GM18508 (cell line): Measurements from ENCODE around the gene CPSF7.
"Not testable (repeated sequence)": the region's sequence is repeated elsewhere in the genome, so short reads cannot be mapped to it uniquely, and the experiment has no call there.

Source experiments
- ATAC-seq: cut with Tn5 transposase; IDR thresholded peaks from one replicate; pipeline ENCODE4 v1.9.1; 2021; ENCODE audit warnings: moderate number of reproducible peaks; ENCODE audit not compliant: insufficient read depth, unreplicated experiment

The CPSF7 gene

DNA sequence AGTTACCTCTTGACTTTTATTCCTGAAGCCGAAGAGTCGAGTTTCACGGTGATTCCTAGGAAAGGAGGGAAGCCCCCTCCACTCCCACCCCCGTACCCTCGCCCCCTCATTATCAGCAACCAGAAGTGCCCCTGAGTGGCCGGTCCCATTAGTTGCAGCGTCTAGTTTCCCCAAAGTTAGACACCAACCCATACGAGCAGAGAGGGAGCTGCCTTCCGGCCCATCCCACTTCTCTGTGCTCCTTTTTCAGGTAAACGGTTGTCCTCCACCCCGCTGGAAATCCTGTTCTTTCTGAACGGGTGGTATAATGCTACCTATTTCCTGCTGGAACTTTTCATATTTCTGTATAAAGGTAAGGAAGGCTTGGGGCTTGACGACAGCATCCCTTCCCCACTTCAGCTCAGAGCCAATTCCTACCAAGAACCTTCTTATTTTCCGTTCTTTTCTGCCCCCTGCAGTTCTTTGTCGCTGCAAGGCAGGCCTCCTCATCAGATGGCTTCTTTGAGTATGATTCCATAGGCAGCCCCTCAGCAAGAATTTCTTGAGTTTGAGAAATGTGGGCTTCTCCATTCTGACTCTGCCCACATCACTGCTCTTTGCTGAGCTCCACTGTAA, 36.7 kb downstream of the CPSF7 start:
- ATAC-seq, result no peak

DNA sequence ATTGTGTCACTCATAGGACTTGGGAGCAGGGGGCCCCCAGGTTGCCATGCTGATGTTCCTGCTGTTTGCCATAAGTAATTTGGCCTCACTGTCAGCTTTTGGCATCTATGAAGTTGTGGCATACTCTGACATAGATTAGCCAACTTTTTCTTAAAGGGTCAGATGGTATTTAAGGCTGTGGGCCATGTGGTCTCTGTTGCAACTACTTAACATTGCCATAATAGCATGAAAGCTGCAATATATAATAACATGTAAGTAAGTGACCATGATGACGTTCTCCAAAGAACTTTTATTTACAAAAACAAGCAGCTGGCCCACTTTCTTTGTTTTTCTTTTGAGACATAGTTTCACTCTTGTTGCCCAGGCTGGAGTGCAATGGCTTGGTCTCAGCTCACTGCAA, 39.6 kb downstream of the CPSF7 start:
- no peak for ATAC-seq

DNA sequence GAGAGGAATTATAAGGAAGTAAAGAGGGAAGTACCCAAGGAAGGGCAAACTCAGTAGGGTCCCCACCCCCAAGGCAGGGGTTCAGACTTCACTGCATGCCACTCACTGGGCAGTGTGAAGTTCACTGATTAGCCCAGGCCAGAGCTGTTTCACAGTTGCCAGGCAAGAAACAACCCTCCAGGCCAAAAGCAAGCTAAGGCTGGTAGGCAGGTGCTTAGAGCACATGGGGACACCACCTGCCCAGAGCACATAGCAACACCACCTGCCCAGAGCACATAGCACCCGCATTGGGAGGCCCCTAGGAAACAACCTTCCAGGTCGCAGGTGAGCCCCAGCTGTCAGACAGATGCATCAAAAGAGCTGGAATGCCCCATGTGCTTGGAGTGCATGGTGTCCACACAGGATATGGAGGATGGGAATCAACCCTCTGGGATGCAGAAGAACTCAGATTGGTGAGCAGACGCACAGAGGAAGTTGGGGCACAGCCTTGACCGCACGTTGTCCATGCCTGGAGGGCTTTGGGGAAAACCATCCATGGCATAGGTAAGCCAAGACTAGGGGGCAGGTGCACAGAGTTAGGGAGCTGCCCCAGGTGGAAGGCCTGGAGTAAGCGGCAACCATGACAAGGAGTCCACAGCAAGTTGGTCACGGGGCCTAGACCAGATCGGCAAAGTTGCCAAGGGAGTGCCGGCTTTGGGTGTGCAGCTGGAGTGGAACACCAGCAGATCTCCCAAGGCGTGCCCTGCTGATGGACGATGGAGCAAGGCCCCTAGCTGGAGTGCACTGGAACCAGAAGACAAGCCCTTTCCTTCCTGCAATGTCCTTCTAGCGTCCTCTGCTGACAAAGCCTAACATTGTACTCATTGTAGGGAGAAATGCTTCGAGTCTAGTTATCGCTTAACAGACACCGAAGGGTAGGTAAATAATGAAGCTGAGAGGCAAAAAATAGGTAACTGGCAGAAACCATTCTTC, 45.2 kb downstream of the CPSF7 start:
- no peak for ATAC-seq

DNA sequence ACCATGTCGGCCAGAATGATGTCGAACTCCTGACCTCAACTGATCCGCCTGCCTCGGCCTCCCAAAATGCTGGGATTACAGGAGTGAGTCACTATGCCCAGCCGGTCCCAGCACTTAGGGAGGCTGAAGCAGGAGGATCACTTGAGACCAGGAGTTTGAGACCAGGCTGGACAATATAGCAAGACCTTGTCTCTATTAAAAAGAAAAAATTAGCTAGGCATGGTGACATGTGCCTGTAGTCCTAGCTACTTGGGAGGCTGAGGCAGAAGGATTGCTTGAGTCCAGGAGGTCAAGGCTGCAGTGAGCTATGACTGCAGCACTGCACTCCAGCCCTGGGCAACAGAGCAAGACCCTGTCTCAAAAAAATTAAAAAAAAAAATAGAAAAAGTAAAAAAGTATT, 45.9 kb downstream of the CPSF7 start:
- not testable (repeated sequence) for ATAC-seq

DNA sequence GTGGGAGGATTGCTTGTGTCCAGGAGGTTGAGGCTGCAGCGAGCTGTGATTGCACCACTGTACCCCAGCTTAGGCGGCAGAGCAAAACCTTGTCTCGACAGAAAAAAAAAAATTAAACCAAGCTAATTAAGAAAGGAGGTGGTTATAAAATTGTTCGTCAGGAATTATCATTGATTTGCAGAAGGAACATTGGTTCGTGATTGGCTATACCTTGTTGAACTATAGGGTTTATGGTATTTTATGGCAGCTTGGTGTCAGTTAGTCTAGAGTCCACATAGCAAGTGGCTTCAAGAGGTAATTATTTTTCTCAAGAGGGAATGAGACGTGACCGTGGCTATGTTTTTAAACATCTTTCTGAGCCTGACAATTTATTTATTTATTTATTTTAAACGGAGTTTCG, 48.9 kb downstream of the CPSF7 start:
- no peak for ATAC-seq

DNA sequence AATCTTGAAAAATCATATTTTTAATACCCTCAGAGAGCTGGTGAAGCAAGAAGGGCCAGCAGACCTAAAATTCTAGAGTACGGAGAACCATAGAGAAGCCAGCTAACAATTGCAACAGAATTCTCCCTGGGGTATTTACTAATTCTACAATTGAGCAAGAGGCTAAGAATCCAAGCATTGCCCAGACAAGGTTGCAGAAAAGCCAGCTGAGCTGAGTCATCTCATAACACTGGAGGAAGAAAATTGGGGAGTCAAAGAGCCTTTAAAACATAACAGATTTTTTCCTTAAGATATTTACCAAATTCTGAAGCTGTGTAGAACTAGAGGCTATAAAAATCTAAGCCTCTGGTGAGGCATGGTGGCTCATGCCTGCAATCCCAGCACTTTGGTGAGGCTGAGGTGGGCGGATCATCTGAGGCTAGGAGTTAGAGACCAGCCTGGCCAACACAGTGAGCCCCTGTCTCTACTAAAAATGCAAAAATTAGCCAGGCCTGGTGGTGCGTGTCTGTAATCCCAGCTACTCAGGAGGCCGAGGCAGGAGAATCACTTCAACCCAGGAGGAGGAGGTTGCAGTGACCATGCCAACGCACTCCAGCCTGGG, 51.0 kb downstream of the CPSF7 start:
- no peak for ATAC-seq

DNA sequence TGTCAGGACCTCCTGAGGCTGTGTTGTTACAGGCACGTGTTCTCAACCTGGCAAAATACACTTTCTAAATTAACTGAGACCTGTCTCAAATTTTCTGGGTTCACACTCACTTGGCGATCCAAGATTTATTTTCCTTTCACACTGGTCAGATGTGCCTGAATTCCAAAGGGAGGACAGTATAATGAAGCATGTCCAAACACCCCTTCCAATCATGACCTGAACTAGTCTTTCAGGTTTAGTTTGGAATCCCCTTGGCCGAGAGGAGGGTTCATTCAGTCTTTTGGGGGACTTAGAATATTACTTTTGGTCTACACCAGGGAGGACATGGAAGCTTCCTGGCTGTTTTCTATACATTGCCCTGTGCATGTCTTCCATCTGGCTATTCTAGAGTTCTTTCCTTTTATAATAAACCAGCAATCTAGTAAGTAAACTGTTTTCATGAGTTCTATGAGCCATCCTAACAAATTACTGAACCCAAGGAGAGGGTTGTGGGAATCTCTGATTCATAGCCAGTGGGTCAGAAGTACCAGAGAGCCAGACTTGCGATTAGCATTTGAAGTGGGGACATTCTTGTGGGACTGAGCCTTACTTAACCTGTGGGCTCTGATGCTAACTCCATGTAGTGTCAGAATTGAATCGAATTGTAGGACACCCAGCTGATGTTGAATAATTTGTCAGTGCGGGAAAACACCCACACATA, 52.2 kb downstream of the CPSF7 start:
- ATAC-seq, result no peak

DNA sequence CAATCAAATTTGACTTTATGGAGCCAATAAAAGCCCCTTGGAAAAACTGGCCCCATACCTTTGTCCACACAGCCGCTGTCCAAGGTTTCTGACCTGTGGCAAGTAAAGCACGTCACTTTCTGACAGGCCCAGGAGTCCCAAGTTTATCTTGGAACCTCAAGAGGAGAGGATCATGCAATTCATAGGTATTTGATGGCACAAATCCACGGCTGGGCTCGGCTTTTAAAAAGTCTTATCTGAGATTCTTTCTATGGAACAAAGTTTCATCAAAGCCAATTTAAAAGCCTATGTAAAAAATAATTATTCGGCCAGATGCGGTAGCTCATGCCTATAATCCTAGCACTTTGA, 54.0 kb downstream of the CPSF7 start:
- ATAC-seq, result no peak

DNA sequence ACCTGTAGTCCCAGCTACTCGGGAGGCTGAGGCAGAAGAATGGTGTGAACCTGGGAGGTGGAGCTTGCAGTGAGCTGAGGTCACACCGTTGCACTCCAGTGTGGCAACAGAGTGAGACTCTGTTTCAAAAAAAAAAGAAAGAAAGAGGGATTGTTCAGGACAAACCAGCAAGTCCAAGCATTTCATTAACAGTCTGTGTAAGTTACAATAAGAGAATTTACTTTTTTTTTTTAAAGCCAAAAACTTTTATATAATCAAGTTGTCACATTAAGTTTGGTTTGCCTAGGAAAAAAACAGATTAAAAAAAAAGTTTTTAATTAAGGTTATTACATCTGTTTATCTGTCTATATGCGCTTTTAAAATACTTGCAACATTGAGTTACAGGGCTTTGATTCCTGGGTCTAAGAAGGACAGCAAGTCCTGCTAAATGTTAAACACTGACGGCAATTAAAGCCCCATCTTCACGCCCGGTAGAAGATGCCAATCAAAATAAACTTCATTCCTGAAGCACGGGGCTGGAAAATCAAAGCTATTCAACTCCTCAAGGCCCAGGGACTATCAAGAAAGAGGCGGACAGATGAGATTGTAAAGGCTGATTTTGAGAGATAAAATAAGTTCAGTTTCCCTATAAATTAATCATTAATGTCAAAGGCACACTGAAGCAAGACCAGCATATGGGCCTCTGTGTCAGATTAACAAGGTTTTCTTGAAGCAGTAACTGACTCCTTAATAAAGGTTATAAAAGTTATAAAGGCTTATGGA, 56.9 kb downstream of the CPSF7 start:
- no peak for ATAC-seq

DNA sequence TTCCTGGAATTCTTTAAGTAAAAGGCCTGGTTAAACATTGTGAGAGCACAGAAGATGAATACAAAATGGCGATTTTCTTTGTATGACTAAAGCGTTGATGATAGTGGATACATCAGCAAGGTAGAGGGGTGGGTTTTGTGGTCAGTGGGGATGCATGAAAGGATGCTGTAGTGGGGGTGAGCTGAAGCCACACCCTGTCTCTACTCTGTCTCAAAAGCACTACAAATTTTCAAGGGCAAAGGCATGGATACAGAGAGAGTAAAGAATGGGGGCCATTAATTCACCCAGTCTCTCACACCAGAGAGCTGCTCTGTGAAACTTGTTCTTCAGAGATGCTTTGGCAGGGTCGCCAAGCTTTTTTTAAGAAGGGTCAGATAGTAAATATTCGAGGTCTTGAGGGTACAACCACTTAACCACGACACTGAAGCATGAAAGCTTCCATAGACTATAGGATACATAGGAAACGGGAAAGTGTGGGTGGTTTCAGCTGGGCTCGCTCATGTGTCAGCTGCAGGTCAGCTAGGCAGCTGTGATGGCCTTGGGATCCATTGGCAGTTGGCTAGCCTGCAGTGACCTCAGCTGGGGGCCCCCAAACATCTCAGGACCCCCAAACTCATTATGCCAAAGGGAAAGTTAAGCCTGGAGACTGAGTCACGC, 59.3 kb downstream of the CPSF7 start:
- no peak for ATAC-seq

DNA sequence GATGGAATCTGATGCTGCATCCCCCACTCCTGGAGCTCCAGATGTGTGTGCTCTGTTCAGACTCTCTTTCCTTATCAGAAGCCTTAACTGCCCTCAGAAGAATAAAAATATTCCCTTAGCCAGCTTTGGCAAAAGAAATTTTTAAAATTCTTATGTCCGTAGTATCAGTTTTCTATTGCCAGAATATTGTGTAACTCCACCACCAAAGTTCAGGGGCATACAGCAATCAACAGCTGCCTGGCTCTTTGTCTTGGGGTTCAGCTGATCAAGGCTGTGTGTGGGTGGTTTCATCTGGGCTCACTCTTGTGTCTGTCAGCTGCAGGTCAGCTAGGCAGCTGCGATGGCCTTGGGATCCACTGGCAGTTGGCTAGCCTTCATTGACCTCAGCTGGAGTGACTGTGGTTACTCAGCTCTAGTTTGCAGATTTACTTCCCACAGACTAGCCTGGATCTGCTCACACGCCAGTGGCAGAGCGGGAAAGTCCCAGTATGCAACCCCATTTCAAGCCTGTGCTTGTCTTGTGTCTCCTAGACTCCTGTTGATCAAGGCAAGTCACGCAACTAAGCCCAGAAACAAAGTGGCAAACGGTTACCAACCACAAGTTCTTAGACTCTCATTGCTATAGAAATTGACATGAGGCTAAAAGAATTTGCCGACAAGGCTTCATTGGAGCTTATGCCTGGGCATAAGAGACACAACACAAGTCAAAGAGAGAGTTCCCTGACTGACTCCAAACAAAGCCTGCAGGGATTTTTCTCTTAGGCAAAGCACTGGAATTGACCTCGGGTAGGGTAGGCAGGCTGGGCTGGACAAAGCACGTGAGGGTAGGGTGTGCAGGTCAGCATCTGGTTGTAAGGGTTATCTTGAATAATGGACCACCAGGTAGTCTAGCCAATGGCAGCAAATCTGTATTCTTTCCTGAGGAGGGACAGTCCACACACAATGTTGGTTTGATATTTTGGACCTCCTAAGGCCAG, 60.1 kb downstream of the CPSF7 start:
- ATAC-seq, result no peak

DNA sequence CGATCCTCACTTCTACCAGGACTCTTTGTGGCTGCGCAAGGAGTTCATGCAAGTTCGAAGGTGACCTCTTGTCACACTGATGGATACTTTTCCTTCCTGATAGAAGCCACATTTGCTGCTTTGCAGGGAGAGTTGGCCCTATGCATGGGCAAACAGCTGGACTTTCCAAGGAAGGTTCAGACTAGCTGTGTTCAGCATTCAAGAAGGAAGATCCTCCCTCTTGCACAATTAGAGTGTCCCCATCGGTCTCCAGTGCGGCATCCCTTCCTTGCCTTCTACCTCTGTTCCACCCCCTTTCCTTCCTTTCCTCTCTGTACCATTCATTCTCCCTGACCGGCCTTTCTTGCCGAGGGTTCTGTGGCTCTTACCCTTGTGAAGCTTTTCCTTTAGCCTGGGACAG, 61.1 kb downstream of the CPSF7 start:
- ATAC-seq, result no peak

DNA sequence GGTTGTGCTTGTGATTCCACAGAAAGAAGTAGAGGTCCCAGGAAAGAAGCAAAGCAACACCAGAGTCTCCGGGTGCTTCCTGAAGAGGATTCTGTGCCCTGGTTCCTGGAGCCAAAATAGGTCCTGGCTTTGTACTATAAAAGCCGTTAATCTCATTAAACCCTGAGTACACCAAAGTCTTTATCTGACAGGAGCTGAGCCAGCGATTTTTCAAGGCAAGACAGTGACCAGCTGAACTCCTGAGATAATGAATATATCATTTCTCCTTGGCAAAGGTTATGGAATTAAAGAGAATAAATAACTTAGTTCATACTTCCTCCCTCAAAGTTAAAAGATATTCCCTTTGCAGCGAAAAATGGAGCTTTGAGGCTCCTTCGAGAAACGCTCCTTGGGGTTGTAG, 62.4 kb downstream of the CPSF7 start:
- ATAC-seq, result no peak

DNA sequence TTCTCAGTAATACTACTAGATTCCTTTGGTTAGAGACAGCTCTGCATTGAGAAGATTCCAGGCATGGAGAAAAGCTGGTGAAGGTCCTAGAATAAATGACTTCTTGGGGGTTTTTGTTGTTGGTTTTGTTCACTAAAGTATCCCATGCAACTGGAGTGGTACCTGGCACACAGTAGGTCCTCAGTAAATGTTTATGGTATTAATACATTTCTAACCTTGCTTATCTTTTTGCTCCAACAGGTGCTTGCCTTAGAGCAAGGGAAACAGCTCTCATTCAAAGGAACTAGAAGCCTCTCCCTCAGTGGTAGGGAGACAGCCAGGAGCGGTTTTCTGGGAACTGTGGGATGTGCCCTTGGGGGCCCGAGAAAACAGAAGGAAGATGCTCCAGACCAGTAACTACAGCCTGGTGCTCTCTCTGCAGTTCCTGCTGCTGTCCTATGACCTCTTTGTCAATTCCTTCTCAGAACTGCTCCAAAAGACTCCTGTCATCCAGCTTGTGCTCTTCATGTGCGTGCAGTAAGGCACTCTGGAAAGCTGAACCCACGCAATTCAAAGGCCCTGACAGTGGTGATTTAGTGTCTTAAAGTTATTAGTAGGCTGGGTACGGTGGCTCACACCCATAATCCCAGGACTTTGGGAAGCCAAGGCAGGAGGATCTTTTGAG, 65.6 kb downstream of the CPSF7 start:
- ATAC-seq, result no peak

DNA sequence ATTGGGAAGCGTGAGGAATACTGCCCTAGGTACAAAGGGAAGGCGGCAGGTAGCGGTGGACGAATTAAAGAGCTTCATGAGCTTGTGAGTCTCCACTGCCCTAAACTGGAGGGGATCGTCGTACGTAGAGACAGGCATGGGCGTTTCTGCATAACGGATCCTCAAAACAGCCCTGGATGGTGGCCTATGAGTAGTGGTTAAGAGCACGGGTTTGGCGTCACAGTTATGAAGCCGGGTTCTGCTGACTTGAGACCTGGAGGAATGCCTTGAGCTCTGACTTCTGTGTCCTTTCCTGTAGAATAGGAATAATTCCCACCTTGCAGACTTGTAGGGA, 67.3 kb downstream of the CPSF7 start:
- no peak for ATAC-seq

DNA sequence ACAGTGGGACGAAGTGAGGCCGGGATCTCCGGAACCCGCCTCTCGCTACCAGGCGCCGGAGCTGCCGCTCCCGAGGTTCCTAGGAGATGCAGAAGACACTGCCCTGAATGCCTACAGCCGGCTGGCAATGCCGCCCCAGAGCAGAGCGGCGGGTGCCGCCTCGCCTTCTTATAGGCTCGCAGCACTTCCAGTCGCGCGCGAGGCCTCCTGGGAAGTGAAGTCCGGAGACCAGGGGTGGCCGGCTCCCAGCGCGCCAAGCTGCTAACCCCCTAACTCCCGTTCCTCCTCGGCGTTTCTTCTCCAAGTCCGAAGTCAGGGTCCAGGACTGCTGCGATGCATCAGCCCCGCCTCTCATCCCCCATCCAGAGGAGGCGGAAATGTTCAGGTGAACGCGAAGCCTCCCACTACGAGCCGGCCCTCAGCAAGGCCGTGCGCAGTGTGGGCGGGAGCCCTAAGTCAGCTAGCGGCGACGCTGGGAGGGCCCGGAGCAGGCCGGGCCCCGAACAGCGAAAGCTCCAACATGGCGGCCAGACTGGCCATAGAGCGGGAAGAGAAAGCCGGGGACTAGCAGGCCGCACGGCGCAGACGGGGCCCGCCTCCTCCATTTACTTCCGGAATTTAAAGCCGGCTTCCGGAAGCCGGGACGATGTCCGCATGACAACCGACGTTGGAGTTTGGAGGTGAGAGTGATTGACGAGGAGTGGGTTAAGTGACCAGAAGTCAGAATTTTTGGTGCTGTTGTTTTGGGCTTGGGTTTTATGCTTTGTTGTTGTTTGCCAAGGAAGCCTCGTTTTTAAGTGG, 67.8 kb downstream of the CPSF7 start, which contains the start of the genes CYB561A3 and TMEM138:
TSS of gene CYB561A3 (minus strand) at position 142 of the 801 bp plus-strand sequence. CDS start 5,169 bp downstream, outside the sequence.
TSS of gene TMEM138 (plus strand) at position 634 of the 801 bp plus-strand sequence. CDS start 2,017 bp downstream, outside the sequence.
- peak; percentile 48 for ATAC-seq

DNA sequence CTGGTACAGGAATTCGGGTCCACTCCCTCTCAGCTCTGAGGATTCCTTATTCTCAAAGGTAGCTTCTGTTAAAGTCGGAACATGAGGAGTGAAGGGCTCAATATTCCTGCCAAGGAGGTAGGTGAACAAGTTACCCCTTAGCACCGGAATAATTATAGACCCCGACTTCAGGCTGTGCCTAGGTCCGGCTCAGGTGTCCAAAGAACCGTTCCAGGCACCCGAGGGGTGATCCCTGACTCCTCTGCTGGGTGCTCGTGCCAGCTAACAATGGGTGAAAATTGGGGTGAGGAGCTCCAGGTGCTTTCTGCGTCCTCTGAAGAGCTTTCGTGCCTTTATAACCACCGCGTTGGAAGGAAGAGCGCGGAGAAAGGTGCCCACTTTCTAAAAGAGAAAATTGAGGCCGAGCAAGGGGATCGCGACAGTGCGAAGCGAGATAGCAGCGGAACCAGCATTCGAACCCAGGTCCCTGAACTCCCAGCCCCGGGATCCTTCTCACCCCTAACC, 68.5 kb downstream of the CPSF7 start:
- ATAC-seq, result no peak
